LNCAP (cell line): Measurements from ENCODE around the gene MYOM3.

Source experiments
- CTCF ChIP-seq: fragments of 450-650 bp; IDR thresholded peaks from 2 replicates; pipeline ENCODE4 v1.5.1; 2017; ENCODE audit warnings: mild to moderate bottlenecking

MYOM3 gene

GRCh38 chr1:24152631-24153494 is 40.9 kb upstream of the MYOM3 start:
- TF ChIP-seq CTCF, result no peak

- TF ChIP-seq CTCF, result no peak
Observed at GRCh38 chr1:24151175-24151533, 39.2 kb upstream of the MYOM3 start.

- peak; percentile 64 for TF ChIP-seq CTCF
Observed at GRCh38 chr1:24150234-24151174, 38.6 kb upstream of the MYOM3 start.

- TF ChIP-seq CTCF, result no peak
Observed at GRCh38 chr1:24149866-24150233, 37.9 kb upstream of the MYOM3 start.

GRCh38 chr1:24147816-24148215 is 35.9 kb upstream of the MYOM3 start:
- TF ChIP-seq CTCF, result no peak

GRCh38 chr1:24147194-24147593 is 35.3 kb upstream of the MYOM3 start:
- no peak for TF ChIP-seq CTCF

- TF ChIP-seq CTCF, result no peak
Observed at GRCh38 chr1:24142546-24143534, 30.9 kb upstream of the MYOM3 start, which contains the start of gene IL22RA1. TSS of gene IL22RA1 (minus strand) at chr1:24143140. CDS start at chr1:24143082, 58 bp downstream.
